Astrocyte of the spinal cord (primary cell): Measurements from ENCODE around the gene NCOA6.
"Not testable (repeated sequence)": the region's sequence is repeated elsewhere in the genome, so short reads cannot be mapped to it uniquely, and the experiment has no call there.

Source experiments
- DNase-seq: peaks from one replicate; pipeline ENCODE4 v3.0.0; 2011; ENCODE audit warnings: low read depth, low spot score
- H3K4me3 ChIP-seq: 2 replicates; pipeline ENCODE4 v1.5.1; 2011; ENCODE audit warnings: low read depth, mild to moderate bottlenecking, low read length, moderate library complexity
- CTCF ChIP-seq: IDR thresholded peaks from 2 replicates; pipeline ENCODE4 v1.5.1; 2012; ENCODE audit warnings: low read depth, mild to moderate bottlenecking, low read length, inconsistent platforms
- in situ Hi-C: cut with HindIII; loops from 2 replicates; pipeline ENCODE4 v1.10.0; 2017; ENCODE audit warnings: low sequenced_read_pairs

NCOA6 gene

GRCh38 chr20:34798328-34798727 lies 27.1 kb downstream of the NCOA6 start:
- no peak overlapping the region for H3K4me3 ChIP-seq

GRCh38 chr20:34797012-34797995 lies 28.1 kb downstream of the NCOA6 start:
- in situ Hi-C loops, result no loop called here
- H3K4me3 ChIP-seq, result no peak overlapping the region
- no peak for TF ChIP-seq CTCF
- no peak for DNase-seq

More at GRCh38 chr20:34798328-34798727, 27.1 kb downstream of the NCOA6 start:
- in situ Hi-C loops, result no loop called here
- no peak for TF ChIP-seq CTCF
- no peak for DNase-seq

GRCh38 chr20:34794006-34794585 lies 31.4 kb downstream of the NCOA6 start:
- in situ Hi-C loops, result no loop called here
- no peak for TF ChIP-seq CTCF
- no peak overlapping the region for H3K4me3 ChIP-seq
- no peak for DNase-seq

- in situ Hi-C loops, result no loop called here
- DNase-seq, result no peak
- no peak overlapping the region for H3K4me3 ChIP-seq
- TF ChIP-seq CTCF, result no peak
These were observed 32.6 kb downstream of the NCOA6 start for GRCh38 chr20:34792687-34793363.

GRCh38 chr20:34791289-34792020 lies 34.0 kb downstream of the NCOA6 start:
- DNase-seq, result peak; percentile 75
- TF ChIP-seq CTCF, result no peak
- in situ Hi-C loops, result no loop called here
- no peak overlapping the region for H3K4me3 ChIP-seq

GRCh38 chr20:34781220-34781619 lies 44.2 kb downstream of the NCOA6 start:
- no peak for DNase-seq
- H3K4me3 ChIP-seq, result no peak overlapping the region
- TF ChIP-seq CTCF, result no peak
- in situ Hi-C loops, result no loop called here

GRCh38 chr20:34780291-34780690 lies 45.2 kb downstream of the NCOA6 start:
- DNase-seq, in situ Hi-C loops, H3K4me3 ChIP-seq: not testable (repeated sequence)
